Ovary (tissue), 3 donors: ENCODE measurements around the gene MTFR1L.

ENCODE experiments used
- EP300 ChIP-seq: sonication (generic); formaldehyde crosslinking; IDR thresholded peaks from one replicate; pipeline ENCODE4 v1.6.1; 2017; ENCODE audit warnings: antibody characterized with exemption
- POLR2A ChIP-seq: fragments of 450-650 bp; IDR thresholded peaks from one replicate; pipeline ENCODE4 v1.6.1; 2017; ENCODE audit warnings: antibody characterized with exemption, mild to moderate bottlenecking, moderate library complexity
- TF ChIP-seq, protein P1 (sequence below), 3 donors: fragments of 450-650 bp in 2 of 3; fragments of 200-600 bp in 1 of 3; IDR thresholded peaks; one replicate each; pipeline versions ENCODE4 v1.5.1 to v1.8.0; 2016 to 2022; ENCODE audit warnings: antibody characterized with exemption in 3 of 3, mild to moderate bottlenecking in 1 of 3
- donor health status: DM: no; HTN: no; CAD: no.

DNA sequence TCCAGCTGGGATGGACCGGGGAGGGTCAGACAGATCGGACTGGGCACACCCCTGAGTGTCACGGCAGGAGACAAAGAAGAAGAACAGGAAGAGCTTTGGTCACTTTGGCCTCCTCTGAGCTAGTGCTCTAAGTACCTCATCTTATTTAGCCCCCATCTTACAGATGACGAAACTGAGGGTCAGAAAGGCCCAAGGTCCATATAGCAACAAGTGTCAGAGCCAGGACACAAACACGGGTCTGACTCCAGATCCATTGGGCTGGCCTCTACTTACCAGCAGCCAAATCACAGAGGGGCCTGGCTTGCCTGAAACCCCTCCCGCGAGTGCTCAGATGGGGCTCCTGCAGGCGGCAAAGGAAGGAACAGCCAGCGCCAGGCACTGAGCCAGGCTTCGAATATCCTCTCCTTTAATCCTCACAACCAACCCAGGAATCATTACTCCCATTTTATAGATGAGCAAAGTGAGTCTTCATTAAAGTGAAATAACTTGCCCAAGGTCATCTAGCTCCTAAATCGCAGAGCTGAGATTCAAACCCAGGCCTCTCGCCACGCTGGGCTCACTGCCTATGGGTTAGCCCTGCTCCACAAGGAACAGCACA, 45.4 kb upstream of the MTFR1L start:
- TF ChIP-seq, protein P1, sequence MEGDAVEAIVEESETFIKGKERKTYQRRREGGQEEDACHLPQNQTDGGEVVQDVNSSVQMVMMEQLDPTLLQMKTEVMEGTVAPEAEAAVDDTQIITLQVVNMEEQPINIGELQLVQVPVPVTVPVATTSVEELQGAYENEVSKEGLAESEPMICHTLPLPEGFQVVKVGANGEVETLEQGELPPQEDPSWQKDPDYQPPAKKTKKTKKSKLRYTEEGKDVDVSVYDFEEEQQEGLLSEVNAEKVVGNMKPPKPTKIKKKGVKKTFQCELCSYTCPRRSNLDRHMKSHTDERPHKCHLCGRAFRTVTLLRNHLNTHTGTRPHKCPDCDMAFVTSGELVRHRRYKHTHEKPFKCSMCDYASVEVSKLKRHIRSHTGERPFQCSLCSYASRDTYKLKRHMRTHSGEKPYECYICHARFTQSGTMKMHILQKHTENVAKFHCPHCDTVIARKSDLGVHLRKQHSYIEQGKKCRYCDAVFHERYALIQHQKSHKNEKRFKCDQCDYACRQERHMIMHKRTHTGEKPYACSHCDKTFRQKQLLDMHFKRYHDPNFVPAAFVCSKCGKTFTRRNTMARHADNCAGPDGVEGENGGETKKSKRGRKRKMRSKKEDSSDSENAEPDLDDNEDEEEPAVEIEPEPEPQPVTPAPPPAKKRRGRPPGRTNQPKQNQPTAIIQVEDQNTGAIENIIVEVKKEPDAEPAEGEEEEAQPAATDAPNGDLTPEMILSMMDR (IDR thresholded peaks at IDR 0.05) = no peak
- TF ChIP-seq POLR2A = no peak
- TF ChIP-seq EP300 = no peak
